Myocyte (in vitro differentiated cells): ENCODE measurements around the gene FLNC. TPM values are rescaled to one million over a fixed set of nuclear protein-coding genes. Genes with fewer than 3 reads are reported as not detected.

ENCODE experiments used
- DNase-seq: peaks from one replicate; pipeline ENCODE4 v3.0.0-alpha.2; 2012; ENCODE audit warnings: low read depth
- total RNA-seq: library from RNA; depleted of rRNA; stranded (reverse); fragments of >200 nt; gene quantifications from 2 replicates; pipeline ENCODE4 v1.2.3, GENCODE V29; 2014

The FLNC gene
- total RNA-seq, 1 donor from 2014 or later, result 703 TPM

DNA sequence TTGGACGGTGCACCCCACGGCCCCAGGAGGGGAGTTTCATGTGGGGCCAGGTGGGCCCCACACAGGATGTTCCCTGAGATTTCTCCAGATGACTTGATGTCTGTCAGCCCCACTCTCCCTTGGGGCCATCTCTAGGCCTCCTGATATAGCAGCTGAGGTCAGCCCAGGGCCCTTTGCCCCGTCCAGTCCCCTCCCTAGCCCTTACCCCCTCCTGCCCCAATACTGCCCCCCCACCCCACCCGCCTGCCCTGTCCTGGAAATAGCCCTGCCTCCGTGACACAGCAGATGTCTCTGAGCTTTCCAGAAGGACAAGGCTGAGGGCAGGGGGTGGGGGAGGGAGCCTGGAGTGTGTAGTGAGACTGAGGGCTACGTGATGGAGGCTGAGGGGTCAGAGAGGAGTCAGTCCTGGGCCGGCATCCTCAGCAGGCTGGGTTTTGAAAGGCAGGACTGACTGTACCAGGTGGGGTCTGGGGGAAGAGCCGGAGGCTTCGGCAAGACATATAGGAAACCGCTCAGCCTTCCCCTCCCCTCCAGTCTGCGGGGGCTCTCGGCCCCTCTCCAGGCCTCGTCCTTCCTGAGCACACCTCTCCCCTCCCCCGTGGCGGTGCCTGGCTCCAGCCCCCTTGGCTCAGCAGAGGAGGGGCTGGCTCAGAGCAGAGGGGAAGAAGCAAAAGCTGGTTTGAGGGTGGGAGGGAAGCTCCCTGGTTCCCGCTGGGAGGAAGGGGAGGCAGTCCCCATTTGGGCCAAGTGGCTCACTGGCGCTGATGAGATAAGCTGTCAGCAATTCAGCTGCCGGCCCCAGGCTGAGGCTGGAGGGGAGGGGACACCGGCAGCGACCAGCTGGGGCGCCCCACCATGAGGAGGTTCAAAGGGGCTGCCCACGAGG is 2.0 kb downstream of the FLNC start:
- DNase-seq, result peak; percentile 98

DNA sequence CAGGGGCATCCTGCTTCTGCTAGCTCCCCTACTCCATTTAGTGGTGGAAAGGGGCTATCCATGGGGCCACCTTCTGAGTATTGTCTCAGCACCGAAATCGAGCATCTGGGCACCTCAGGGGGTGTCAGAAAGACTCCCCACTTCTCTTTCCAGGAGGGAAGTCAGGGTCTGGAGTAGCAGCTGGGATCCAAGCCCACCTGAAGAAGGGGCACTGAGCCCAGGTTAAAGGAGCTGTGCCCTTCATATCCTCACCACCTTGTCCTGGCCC is 2.6 kb downstream of the FLNC start:
- DNase-seq, result no peak

DNA sequence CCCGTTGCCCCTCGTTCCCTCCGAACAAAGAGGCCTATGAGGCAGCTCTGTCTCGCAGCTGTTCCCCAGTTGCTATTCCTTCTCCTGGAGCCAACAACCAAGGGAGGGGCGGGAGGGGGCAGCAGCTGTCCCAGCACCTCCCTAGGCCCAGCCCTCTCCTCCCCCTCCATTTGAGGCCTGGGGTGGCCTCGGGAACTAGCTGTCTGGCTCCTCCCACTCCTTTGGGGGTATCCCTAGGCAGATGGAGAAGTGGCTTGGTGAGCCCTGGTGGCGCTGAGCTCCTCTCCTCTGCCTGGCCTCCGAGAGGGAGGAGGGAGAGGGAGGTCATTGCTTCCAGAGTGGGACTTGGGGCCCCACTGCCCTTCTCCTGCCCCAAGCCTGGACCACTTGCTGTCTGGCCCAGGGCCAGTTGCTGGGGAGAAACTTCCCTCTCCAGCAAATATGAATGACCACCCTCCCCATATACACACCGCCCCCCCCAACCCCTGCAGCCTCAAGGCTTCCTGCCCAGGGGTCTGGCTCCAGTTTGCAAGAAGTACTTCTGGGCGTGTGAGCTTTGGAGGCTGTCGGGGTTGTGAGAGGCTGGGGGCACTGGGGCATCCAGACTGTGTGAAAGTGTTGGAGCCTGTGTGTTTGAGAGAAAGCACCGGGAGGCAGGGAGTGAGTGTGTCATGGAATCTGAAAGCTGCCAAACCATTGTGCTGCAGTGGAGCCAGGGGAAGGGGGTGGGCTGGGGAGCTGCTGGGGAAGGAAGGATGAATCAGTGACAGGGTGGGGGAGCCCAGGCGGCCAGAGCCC is 3.1 kb downstream of the FLNC start:
- DNase-seq, result peak; percentile 100

DNA sequence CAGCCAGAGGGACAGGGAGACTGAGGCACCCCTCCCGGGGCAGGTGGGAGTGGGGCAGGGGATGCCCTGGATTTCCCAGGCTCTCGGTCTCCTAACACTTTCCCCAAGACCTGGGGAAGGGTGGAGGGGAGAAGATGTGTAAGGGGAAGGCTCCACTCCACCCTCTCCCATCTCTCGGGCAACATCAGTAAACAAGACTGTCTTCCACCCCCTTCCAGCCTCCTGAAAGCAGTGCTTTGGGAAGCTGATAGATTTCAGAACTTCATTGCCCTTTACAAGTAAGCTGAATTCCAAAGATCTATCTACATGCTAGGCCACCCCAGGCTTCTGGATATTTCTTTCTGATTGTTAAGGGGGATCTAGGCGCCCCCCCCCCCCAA is 3.7 kb downstream of the FLNC start:
- peak; percentile 70 for DNase-seq

DNA sequence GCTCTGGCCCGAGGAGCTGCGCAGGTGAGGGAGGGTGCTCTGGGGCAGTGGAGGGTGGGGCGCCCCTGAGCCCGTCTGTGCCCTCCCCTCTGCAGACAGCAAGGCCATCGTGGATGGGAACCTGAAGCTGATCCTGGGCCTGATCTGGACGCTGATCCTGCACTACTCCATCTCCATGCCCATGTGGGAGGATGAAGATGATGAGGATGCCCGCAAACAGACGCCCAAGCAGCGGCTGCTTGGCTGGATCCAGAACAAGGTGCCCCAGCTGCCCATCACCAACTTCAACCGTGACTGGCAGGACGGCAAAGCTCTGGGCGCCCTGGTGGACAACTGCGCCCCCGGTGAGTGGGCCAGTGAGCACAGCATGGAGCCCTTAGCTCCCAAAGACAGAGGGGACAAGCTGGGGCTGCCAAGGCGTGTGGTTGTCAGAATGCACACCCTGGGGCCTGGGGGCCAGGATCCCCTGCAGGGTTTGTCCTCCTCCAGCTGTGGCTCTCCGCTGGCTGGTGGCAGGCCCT is 5.1 kb downstream of the FLNC start:
- no peak for DNase-seq

DNA sequence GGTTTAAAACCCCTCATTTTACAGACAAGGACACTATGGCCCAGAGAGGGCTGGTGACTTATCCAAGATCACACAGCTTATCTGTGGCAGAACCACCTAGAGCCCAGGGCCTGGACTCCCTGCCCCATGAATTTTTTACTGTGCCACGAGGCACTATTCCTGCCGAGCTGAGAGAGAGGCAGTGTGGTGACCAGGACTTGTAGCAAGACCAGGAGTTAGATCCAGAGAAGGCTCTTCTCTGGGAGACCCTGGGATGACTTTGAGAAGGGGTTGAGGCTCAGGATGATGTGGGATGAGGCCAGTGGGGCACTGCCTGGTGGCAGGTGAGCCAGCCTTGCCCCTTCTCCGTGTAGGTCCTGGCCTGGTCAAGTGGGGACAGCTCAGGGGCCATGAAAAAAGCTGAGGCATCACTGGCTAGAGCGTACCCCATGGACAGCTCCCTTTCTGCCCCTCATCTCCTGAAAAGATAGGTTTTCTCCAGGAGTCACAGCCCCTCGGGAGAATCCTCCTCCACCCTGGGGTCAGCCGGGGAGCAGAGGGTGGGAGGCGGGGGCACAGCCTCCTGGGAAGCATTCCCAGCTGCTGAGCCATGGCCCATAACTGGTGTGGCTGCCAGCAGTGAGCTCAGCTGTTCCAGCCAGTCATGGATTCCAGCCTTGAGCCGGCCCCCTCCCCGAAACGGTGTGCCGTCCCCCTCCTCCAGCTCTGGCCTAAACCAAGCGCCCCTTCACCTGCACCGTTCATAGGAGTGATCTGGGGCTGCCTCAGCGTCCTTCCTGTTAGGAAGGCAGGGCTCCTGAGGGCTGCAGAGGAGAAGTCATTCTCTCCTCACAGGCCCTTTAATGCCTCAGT is 5.8 kb downstream of the FLNC start:
- peak; percentile 96 for DNase-seq

DNA sequence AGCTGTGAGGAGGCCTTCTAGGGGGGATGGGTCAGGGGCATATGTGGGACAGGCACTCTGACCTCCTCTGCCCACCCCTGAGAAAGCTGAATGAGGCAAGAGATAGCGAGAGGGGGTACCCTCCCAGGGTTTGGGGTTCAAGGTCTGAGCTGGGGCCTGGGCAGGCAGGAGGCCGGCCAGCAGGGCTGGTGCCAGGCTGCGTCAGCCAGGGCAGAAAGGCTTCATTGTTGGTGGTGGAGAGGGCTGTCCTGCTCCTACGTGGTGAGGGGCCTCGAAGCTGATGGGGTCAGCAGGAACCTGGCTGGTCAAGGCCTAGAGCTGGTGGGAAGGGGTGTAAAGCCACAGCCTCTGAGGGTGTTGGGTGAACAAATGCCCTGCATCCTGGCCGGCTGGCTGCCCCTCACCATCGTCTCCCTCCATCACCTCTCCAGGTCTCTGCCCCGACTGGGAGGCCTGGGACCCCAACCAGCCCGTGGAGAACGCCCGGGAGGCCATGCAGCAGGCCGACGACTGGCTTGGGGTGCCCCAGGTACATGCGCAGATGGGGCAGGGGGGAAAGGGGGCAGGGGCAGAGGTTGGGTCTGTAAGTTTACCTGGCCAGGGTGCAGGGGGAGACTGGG is 6.6 kb downstream of the FLNC start:
- DNase-seq, result no peak

DNA sequence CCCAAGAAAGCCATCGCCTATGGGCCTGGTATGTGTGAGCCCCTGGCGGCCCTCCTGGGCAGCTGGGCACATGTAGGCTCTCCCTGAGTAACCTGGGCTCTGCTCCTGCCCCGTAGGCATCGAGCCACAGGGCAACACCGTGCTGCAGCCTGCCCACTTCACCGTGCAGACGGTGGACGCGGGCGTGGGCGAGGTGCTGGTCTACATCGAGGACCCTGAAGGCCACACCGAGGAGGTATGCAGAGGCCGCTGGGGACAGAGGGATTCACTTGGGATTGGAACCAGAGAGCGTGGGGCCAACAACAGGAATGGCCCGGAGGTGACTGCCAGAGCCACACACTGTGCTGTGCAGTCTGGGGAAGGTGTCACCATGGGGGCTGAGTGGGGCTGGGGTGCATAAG is 7.3 kb downstream of the FLNC start:
- DNase-seq, result no peak

DNA sequence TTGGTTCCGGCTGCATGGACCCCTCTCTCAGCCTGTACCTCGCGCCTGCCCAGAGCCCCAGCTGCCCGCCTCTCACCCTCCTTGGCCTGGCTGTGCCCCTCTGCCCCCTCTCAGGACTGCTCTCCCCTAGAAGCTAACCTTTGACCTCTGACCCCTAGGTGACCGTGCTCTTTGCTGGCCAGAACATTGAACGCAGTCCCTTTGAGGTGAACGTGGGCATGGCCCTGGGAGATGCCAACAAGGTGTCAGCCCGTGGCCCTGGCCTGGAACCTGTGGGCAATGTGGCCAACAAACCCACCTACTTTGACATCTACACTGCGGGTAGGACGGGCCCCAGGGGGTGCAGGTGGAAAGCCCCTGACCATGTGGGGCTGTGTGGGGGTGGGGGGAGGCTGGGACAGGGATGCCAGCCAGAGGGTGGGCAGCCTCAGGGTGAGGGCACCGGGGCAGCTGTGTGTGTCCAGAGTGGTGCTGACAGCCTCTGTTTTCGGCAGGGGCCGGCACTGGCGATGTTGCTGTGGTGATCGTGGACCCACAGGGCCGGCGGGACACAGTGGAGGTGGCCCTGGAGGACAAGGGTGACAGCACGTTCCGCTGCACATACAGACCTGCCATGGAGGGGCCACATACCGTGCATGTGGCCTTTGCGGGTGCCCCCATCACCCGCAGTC is 8.0 kb downstream of the FLNC start:
- no peak for DNase-seq

DNA sequence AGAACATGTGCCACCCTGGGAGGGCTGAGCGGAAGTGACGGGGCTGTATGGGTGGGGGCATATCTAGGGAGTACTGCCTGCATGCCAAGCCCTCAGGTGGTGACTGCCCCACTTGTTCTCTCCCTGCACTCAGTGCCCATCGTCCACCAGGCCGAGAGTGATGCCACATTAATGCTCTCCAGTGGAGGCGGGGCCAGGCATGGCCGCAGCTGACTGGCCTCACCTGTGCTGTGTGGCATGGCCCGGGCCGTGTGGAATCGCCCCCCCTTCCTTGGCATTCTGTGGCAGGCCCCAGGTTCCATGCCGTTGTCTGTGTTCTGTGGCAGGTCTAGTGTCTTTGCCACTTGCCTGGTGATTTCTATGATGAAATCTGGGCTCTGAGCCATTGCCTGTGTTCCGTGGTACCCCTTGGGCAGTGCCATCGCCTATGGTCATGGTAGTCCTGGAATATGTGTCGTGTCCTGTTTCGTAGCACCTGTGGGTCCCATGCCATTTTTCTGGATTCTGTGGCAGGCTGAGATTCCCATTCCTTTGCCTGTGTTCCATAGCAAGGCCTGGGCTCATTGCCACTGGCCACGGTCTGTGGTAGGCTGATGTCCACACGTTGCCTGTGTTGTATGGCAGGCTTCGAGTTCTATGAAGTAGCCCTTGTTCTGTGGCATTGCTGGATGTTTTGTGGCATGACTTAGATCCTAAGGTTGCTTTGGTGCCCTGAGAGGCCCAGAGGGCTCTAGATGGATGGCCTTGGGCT is 8.9 kb downstream of the FLNC start:
- peak; percentile 62 for DNase-seq

DNA sequence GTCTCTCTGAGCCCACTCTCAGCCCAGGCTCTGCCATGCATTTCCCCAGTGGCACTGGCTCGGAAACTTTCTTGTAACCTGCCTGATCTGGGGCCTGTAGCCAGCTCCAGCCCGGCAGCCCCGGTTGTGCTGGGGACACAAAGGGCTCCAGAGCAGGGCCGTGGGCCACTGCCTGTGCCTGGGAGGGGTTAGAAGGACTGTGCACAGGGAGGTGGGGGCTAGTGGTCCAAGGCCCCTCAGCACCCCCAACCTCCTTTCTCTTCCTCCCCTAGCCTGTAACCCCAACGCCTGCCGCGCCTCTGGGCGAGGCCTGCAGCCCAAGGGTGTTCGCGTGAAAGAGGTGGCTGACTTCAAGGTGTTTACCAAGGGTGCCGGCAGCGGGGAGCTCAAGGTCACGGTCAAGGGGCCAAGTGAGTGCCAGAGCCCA is 9.6 kb downstream of the FLNC start:
- DNase-seq, result no peak

DNA sequence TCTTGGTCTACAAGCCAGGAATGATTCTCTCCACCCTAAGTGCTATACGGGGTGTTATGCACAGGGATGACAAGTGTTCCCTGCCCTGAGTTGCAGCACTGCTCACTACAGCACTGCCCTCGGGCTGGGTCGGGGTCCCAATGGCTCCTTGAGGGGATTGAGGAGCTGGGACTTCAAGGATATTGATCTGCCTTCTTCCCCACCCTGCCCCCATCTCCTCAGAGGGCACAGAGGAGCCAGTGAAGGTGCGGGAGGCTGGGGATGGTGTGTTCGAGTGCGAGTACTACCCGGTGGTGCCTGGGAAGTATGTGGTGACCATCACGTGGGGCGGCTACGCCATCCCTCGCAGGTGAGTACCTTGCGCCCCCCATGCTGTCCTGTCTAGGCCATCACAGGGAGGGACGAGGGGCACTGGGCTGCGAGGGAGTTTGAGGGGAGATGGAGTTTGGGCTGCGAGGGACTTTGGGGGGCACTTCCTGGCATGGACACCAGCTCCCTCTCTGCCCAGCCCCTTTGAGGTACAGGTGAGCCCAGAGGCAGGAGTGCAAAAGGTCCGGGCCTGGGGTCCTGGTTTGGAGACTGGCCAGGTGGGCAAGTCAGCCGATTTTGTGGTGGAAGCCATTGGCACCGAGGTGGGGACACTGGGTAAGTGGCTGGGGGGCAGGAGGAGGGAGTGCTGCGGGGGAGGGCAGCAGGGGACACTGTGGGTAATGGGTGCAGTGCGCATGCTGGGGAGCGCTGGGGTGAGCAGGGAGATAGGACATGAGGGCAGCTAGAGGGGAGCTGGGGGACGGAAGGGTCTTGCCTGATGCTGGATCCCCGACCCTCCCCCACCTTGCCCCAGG is 10.3 kb downstream of the FLNC start:
- DNase-seq, result no peak

DNA sequence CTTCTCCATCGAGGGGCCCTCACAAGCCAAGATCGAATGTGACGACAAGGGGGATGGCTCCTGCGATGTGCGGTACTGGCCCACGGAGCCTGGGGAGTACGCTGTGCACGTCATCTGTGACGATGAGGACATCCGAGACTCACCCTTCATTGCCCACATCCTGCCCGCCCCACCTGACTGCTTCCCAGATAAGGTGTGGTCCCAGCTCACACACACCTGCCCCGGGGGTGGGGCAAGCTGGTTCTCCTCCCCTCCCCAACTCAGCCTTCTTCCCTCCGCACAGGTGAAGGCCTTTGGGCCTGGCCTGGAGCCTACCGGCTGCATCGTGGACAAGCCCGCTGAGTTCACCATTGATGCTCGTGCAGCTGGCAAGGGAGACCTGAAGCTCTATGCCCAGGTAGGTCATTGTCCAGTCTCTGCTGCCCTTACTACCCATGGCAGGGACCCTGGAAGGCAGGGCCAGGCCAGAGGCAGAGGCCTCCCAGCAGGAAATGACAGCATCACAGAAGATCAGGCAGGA is 11.0 kb downstream of the FLNC start:
- DNase-seq, result no peak

DNA sequence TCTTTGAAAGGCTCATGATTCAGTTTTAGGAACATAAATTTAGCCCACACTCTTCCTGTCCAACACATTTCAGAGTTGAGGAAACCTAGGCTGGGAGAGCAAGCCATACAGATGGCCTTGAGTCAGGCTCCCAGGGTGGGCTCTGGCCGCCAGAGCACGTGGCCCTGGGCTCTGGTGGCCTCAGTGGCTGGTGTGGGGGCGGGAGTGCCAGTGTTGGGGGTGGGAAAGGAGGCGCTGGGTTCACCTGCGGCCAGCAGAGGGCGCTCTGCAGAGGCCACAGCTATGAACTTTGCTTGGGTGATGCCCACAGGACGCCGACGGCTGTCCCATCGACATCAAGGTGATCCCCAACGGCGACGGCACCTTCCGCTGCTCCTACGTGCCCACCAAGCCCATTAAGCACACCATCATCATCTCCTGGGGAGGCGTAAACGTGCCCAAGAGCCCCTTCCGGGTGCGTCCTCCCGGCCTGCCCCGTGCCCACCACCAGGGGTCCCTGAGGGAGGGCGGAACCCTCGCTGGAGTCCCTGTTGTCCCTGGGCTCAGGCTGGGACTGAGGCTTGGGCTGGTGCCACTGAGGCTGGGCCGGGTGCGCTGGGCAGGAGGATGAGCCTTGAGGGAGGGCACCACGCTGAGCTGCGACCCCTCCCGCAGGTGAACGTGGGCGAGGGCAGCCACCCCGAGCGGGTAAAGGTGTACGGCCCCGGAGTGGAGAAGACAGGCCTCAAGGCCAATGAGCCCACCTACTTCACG is 11.9 kb downstream of the FLNC start:
- DNase-seq, result peak; percentile 61

DNA sequence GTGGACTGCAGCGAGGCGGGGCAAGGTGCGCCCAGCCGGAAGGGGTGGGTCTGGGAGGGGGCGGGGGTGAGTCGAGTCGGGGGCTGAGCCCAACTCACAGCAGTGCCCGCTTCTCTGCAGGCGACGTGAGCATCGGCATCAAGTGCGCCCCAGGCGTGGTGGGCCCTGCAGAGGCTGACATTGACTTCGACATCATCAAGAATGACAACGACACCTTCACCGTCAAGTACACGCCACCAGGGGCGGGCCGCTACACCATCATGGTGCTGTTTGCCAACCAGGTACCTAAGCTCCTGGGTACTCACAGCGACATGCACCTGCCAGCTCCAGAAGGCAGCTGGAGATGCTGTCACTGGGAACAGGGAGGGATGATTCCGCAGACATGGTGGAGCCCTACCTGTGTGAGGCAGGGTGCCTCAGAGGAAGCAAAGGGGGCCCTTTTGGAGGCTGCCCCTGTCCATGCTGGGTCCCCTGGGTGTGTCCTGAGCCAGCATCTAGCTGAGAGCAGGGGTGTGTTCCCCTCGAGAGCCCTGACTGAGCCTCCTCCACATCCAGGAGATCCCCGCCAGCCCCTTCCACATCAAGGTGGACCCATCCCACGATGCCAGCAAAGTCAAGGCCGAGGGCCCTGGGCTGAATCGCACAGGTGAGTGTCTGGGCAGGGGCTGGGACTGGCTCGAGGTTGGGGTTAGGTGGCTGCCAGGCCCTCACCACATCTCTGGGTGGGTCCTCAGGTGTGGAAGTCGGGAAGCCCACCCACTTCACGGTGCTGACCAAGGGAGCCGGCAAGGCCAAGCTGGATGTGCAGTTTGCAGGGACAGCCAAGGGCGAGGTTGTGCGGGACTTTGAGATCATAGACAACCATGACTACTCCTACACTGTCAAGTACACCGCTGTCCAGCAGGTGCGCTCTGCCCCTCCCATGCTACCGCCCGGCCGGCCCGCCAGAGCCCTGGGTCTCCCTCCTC is 12.8 kb downstream of the FLNC start:
- no peak for DNase-seq

DNA sequence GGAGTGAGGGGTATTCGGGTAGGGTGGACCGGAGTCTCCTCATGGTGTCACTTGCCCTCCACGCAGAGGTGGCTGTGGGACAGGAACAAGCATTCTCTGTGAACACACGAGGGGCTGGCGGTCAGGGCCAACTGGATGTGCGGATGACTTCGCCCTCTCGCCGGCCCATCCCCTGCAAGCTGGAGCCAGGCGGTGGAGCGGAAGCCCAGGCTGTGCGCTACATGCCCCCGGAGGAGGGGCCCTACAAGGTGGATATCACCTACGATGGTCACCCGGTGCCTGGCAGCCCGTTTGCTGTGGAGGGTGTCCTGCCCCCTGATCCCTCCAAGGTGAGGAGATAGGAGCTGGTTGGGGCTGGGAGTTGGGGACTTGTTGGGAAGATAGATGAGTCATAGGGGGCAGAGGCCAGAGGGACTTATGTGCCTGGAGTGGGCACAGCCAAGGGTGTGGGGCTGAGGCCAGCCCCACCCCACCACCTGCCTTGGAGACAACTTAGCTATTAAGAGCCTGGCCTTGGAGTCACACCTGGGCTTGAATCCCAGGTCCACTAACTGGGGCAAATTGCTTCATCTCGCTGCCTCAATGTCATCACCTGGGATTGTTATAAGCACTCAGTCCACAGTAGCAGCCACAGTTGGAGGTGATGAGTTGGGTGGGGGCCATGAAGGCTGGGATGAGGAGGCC is 13.9 kb downstream of the FLNC start:
- DNase-seq, result no peak
